ENCODE data around the gene FGD5.

The FGD5 gene

GRCh38 chr3:14787630-14788029 is 31.1 kb upstream of the FGD5 start:
- DNase-seq (ENCODE audit: low spot score): no peak

GRCh38 chr3:14788644-14789043 is 30.1 kb upstream of the FGD5 start:
- DNase-seq (ENCODE audit: low spot score): no peak

- no peak for DNase-seq (ENCODE audit: low spot score)
Measured at GRCh38 chr3:14789221-14789620, 29.5 kb upstream of the FGD5 start.

- DNase-seq (ENCODE audit: low spot score): no peak
Measured at GRCh38 chr3:14789640-14790285, 29.0 kb upstream of the FGD5 start.

GRCh38 chr3:14791343-14791945 is 27.3 kb upstream of the FGD5 start:
- DNase-seq (ENCODE audit: low spot score): no peak

- no peak for DNase-seq (ENCODE audit: low spot score)
Measured at GRCh38 chr3:14792691-14793121, 26.1 kb upstream of the FGD5 start.

- peak; percentile 34 for DNase-seq (ENCODE audit: low spot score)
Measured at GRCh38 chr3:14793126-14793857, 25.5 kb upstream of the FGD5 start.

- no peak for DNase-seq (ENCODE audit: low spot score)
Measured at GRCh38 chr3:14793858-14794234, 24.9 kb upstream of the FGD5 start.

GRCh38 chr3:14794435-14794834 is 24.3 kb upstream of the FGD5 start:
- no peak for DNase-seq (ENCODE audit: low spot score)

- no peak for DNase-seq (ENCODE audit: low spot score)
Measured at GRCh38 chr3:14795996-14796395, 22.8 kb upstream of the FGD5 start.

GRCh38 chr3:14796403-14797077 is 22.2 kb upstream of the FGD5 start:
- no peak for DNase-seq (ENCODE audit: low spot score)

- DNase-seq (ENCODE audit: low spot score): no peak
Measured at GRCh38 chr3:14797731-14798130, 21.0 kb upstream of the FGD5 start.

- no peak for DNase-seq (ENCODE audit: low spot score)
Measured at GRCh38 chr3:14798231-14798630, 20.5 kb upstream of the FGD5 start.

GRCh38 chr3:14799146-14799545 is 19.6 kb upstream of the FGD5 start:
- no peak for DNase-seq (ENCODE audit: low spot score)

- no peak for DNase-seq (ENCODE audit: low spot score)
Measured at GRCh38 chr3:14801031-14801430, 17.7 kb upstream of the FGD5 start.

- no peak for DNase-seq (ENCODE audit: low spot score)
Measured at GRCh38 chr3:14801668-14802380, 16.9 kb upstream of the FGD5 start.

GRCh38 chr3:14802381-14802731 is 16.4 kb upstream of the FGD5 start:
- no peak for DNase-seq (ENCODE audit: low spot score)

GRCh38 chr3:14803101-14803980 is 15.4 kb upstream of the FGD5 start:
- no peak for DNase-seq (ENCODE audit: low spot score)

GRCh38 chr3:14803981-14804834 is 14.6 kb upstream of the FGD5 start:
- no peak for DNase-seq (ENCODE audit: low spot score)
